HG03432 (cell line): ENCODE results near the gene EDC4.

ENCODE experiments used
- ATAC-seq: cut with Tn5 transposase; IDR thresholded peaks from one replicate; pipeline ENCODE4 v1.9.1; 2021; ENCODE audit warnings: mild to moderate bottlenecking, moderate library complexity; ENCODE audit not compliant: unreplicated experiment

Gene EDC4

DNA sequence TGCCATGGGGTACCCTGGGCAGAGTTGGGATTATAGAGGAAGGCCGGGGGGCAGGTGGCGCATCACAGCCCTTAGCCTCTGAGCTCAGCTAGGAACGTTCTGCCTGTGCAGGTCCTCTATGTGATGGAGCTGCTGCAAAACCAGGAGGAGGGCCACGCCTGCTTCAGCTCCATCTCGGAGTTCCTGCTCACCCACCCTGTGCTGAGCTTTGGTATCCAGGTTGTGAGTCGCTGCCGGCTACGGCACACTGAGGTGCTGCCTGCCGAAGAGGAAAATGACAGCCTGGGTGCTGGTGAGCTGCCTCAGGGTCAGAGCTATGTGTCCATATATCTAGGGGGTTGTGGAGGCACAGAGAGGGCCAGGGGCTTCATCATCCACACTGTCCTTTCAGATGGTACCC is 6.0 kb downstream of the EDC4 start:
- ATAC-seq, result no peak

DNA sequence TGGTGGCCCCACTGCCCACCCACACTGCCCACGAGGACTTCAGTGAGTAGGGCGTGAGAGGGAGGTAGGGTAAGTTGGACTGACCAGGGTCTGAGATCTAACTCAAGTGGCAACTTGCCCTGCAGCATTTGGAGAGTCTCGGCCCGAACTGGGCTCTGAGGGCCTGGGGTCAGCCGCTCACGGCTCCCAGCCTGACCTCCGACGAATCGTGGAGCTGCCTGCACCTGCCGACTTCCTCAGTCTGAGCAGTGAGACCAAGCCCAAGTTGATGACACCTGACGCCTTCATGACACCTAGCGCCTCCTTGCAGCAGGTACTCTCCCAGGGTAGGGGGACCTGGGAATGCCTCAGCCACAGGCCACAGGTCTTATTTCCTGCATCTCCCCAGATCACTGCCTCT is 6.6 kb downstream of the EDC4 start:
- ATAC-seq, result no peak

DNA sequence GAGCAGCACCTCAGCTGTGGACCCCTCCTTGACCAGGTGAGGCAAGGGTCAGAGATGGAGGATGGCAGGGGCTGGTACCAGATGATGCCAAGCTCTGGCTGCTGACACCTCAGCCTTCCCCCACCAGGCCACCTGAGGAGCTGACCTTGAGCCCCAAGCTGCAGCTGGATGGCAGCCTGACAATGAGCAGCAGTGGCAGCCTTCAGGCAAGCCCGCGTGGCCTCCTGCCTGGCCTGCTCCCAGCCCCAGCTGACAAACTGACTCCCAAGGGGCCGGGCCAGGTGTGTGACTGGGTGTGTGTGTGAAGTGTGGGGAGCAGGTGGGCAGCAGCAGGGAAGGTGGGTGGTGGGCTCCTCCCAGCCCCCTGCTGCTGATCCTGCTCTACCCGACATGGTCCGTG is 7.1 kb downstream of the EDC4 start:
- no peak for ATAC-seq

- no peak for ATAC-seq
These were observed 7.7 kb downstream of the EDC4 start for GRCh38 chr16:67880584-67880983.

GRCh38 chr16:67881621-67882161 is 8.8 kb downstream of the EDC4 start:
- no peak for ATAC-seq

DNA sequence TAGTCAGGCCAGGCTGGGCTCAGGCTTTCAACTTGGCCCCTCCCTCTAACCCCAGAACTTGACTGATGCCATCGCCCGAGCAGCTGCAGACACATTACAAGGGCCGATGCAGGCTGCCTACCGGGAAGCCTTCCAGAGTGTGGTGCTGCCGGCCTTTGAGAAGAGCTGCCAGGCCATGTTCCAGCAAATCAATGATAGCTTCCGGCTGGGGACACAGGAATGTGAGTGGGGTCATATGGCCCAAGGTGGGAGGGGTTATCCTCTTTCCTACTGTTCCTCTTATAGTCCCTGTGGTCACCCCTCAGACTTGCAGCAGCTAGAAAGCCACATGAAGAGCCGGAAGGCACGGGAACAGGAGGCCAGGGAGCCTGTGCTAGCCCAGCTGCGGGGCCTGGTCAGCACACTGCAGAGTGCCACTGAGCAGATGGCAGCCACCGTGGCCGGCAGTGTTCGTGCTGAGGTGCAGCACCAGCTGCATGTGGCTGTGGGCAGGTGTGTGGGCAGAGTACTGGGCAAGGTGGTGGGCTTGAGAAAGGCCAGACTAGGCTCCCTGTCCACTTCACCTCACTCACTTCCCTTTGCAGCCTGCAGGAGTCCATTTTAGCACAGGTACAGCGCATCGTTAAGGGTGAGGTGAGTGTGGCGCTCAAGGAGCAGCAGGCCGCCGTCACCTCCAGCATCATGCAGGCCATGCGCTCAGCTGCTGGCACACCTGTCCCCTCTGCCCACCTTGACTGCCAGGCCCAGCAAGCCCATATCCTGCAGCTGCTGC is 9.7 kb downstream of the EDC4 start:
- ATAC-seq, result no peak

DNA sequence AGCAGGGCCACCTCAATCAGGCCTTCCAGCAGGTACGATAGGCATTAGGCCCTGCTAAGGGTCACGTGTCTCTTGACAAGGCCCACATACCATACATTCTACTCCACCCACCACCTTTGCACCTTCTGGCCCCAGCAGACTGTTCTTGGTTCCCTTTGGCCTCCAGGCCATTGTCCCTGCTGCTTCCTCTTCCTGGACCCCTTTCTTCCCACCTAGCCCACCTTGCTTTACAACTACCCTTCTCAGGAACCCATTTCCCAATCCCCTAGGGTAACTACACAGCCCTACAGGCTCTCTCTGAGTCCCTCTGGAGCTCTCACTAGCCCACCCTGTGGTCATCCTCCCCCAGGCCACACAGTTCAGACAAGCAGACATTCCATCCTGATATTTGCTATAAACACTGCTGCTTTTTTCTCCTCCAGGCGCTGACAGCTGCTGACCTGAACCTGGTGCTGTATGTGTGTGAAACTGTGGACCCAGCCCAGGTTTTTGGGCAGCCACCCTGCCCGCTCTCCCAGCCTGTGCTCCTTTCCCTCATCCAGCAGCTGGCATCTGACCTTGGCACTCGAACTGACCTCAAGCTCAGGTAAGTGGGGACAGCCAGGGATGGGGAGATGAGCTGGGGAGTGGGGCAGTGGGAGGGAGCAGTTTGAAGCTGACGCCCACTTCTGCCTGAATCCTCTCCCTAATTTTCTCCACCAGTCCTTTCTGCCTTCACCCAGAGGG is 10.5 kb downstream of the EDC4 start:
- ATAC-seq, result no peak

DNA sequence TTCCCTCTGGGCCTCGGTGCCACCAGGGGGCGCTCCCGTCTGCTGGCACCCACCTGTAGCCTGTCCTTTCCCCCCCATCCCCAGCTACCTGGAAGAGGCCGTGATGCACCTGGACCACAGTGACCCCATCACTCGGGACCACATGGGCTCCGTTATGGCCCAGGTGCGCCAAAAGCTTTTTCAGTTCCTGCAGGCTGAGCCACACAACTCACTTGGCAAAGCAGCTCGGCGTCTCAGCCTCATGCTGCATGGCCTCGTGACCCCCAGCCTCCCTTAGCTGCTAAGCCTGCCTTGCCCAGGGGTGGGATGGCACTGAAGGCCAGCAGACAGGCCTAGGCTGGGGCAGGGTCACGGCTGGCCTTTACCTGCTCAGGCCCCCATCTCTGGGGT is 11.0 kb downstream of the EDC4 start:
- no peak for ATAC-seq

GRCh38 chr16:67884684-67885083 is 11.8 kb downstream of the EDC4 start, which contains the start of gene NRN1L:
Gene NRN1L, plus strand, starts transcription at chr16:67884885. Its CDS starts 19 bp downstream, at chr16:67884904.
- ATAC-seq, result no peak

GRCh38 chr16:67885545-67885944 is 12.7 kb downstream of the EDC4 start:
- no peak for ATAC-seq

GRCh38 chr16:67885976-67886375 is 13.1 kb downstream of the EDC4 start:
- no peak for ATAC-seq

DNA sequence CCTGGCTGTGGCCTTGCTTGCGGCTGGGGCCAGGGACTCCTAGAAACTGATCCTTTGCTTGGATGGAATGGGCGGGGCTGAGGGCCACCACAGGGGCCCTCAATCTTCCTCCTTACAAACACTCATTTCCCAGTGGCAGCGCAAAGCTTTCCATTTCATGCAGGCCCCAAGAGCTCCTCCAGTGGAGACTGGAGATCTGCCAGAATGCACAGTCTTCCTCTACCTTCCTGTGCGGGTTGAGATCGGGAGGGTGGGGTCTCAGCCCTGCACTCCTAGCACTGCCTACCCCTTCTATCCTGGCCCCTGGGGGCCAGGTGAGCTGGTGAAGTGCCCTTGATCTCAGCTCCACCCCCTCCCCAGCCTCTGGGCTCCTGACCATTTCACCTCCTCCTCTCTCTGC is 13.5 kb downstream of the EDC4 start:
- ATAC-seq, result no peak

- ATAC-seq, result no peak
These were observed 15.5 kb downstream of the EDC4 start for GRCh38 chr16:67888331-67888730.

- ATAC-seq, result no peak
These were observed 19.5 kb downstream of the EDC4 start for GRCh38 chr16:67892375-67892774.

- ATAC-seq, result peak; percentile 90
These were observed 20.3 kb downstream of the EDC4 start, which contains the start of gene PSKH1 for GRCh38 chr16:67892899-67893742. Gene PSKH1, plus strand, starts transcription at chr16:67893254. Its CDS starts 15,496 bp downstream, at chr16:67908750.

GRCh38 chr16:67893743-67894399 is 21.0 kb downstream of the EDC4 start:
- no peak for ATAC-seq

- no peak for ATAC-seq
These were observed 24.4 kb downstream of the EDC4 start for GRCh38 chr16:67897231-67897630.

DNA sequence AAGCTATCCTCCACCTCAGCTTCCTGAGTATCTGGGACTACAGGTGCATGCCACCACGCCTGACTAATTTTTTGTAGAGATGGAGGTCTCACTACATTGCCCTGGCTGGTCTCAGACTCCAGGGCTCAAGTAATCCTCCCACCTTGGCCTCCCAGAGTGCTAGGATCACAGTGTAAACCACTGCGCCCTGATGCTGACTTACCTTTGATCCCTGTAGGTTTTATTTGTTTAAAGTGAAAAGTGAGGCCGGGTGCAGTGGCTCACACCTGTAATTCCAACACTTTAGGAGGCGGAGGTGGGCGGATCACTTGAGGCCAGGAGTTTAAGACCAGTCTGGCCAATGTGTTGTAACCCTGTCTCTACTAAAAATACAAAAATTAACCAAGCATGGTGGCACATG is 28.9 kb downstream of the EDC4 start:
- ATAC-seq, result no peak

GRCh38 chr16:67902831-67903230 is 30.0 kb downstream of the EDC4 start:
- no peak for ATAC-seq

DNA sequence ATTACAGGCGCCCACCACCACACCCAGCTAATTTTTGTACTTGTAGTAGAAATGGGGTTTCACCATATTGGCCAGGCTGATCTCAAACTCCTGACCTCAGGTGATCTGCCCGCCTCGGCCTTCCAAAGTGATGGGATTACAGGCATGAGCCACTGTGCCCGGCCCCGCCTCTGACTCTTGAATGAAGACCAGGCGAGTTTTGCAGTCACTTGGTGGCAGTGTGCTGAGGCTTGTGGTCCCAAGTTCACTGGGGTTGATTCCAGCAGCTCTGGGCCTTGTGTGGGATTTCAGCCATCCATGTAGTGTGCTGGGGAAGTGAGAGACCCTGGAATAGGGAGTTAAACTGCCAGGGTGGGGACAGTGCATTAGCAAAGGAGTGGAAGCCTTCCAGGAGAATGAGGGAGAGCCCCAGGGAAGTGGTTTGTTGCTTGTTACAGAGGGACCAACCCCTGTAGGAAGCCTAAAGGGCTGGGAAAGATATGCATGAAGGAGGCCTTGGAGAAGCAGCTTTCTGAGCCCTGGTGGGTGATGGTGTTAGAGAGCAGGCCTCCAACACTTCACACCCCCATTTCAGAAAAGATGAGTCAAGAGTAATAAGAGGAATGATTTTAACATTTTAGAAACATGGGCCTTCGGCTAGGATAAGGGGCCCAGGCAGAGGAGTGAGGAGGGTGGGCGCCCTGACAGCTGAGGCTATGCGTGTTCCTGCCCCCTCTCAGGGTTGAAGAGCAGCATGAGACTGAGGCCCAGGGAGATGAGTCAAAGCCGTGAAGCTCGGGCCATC is 34.7 kb downstream of the EDC4 start:
- ATAC-seq, result no peak
